GM23248 (cell line): Measurements from ENCODE around the gene LRRFIP1. TPM values are rescaled to one million over a fixed set of nuclear protein-coding genes. Genes with fewer than 3 reads are reported as not detected.

ENCODE experiments used
- DNase-seq: peaks from one replicate; pipeline ENCODE4 v3.0.0-alpha.2; 2015
- H2AFZ ChIP-seq: fragments of 200-600 bp; sonication (generic); 2 replicates; pipeline ENCODE4 v1.6.1; 2016; ENCODE audit warnings: antibody characterized with exemption
- H3F3A ChIP-seq: fragments of 200-600 bp; sonication (generic); 2 replicates; pipeline ENCODE4 v1.6.1; 2016; ENCODE audit warnings: mild to moderate bottlenecking, antibody characterized with exemption, mixed run types; ENCODE audit not compliant: insufficient read depth
- H3K27ac ChIP-seq: fragments of 200-600 bp; sonication (generic); 2 replicates; pipeline ENCODE4 v1.5.1; 2016; ENCODE audit warnings: mild to moderate bottlenecking
- H3K27me3 ChIP-seq: fragments of 200-600 bp; sonication (generic); replicated peaks from 2 replicates; pipeline ENCODE4 v1.6.1; 2016; ENCODE audit warnings: mild to moderate bottlenecking; ENCODE audit not compliant: insufficient read depth
- H3K36me3 ChIP-seq: fragments of 200-600 bp; sonication (generic); 2 replicates; pipeline ENCODE4 v1.6.1; 2016; ENCODE audit warnings: low read depth, mild to moderate bottlenecking
- H3K4me1 ChIP-seq: fragments of 200-600 bp; sonication (generic); 2 replicates; pipeline ENCODE4 v1.6.1; 2016; ENCODE audit warnings: mild to moderate bottlenecking; ENCODE audit not compliant: insufficient read depth
- H3K4me2 ChIP-seq: fragments of 200-600 bp; sonication (generic); one replicate; pipeline ENCODE4 v1.6.1; 2016; ENCODE audit warnings: mild to moderate bottlenecking; ENCODE audit not compliant: unreplicated experiment
- H3K4me3 ChIP-seq: fragments of 200-600 bp; sonication (generic); 2 replicates; pipeline ENCODE4 v1.5.1; 2016; ENCODE audit warnings: mild to moderate bottlenecking
- H3K79me2 ChIP-seq: fragments of 200-600 bp; sonication (generic); 2 replicates; pipeline ENCODE4 v1.6.1; 2016; ENCODE audit warnings: mild to moderate bottlenecking; ENCODE audit not compliant: insufficient read depth
- H3K9ac ChIP-seq: fragments of 200-600 bp; sonication (generic); 2 replicates; pipeline ENCODE4 v1.6.1; 2016; ENCODE audit warnings: mild to moderate bottlenecking
- H3K9me2 ChIP-seq: fragments of 200-600 bp; sonication (generic); 2 replicates; pipeline ENCODE4 v1.6.1; 2016; ENCODE audit warnings: mixed run types, mild to moderate bottlenecking, moderate library complexity; ENCODE audit not compliant: insufficient read depth
- H3K9me3 ChIP-seq: fragments of 200-600 bp; sonication (generic); one replicate; pipeline ENCODE4 v1.6.1; 2017; ENCODE audit warnings: low read depth
- H4K20me1 ChIP-seq: fragments of 200-600 bp; sonication (generic); 2 replicates; pipeline ENCODE4 v1.6.0; 2016; ENCODE audit not compliant: insufficient read depth
- EZH2 ChIP-seq: fragments of 200-600 bp; sonication (generic); IDR thresholded peaks from 2 replicates; pipeline ENCODE4 v1.6.1; 2018; ENCODE audit warnings: antibody characterized with exemption, mild to moderate bottlenecking; ENCODE audit not compliant: insufficient read depth, poor library complexity, severe bottlenecking
- EZH2phosphoT487 ChIP-seq: fragments of 200-600 bp; sonication (generic); IDR thresholded peaks from 2 replicates; pipeline ENCODE4 v1.6.1; 2018; ENCODE audit warnings: antibody characterized with exemption, moderate library complexity, mild to moderate bottlenecking, low read depth; ENCODE audit not compliant: insufficient read depth
- WGBS, 2 experiments: methylation state at CpG; one replicate each; pipeline ENCODE4 v1.1.6; 2015 to 2017; ENCODE audit warnings: low lambda C conversion rate in 2 of 2, low coverage in 1 of 2; ENCODE audit errors: missing lambda C conversion rate in 2 of 2; 5-methylcytosine and 5-hydroxymethylcytosine counted together
- in situ Hi-C: fragments of 300-500 bp; cut with MboI; formaldehyde crosslinking; loops from 2 replicates; pipeline ENCODE4 v1.15.0; 2020
- polyA plus RNA-seq: library from polyadenylated mRNA; unstranded; fragments of >200 nt; fragmentation: Nextera tagmentation; extraction: Ambion mirVana; gene quantifications from 2 replicates; pipeline ENCODE4 v1.2.1, GENCODE V29; 2016
- total RNA-seq: library from RNA; depleted of rRNA; stranded (reverse); fragments of >200 nt; shearing (Covaris generic); gene quantifications from 2 replicates; pipeline ENCODE4 v1.2.3, GENCODE V29; 2014

LRRFIP1 gene
- total and polyA plus RNA-seq, 2 experiments from 2014 or later: 84.4 to 159 TPM

DNA sequence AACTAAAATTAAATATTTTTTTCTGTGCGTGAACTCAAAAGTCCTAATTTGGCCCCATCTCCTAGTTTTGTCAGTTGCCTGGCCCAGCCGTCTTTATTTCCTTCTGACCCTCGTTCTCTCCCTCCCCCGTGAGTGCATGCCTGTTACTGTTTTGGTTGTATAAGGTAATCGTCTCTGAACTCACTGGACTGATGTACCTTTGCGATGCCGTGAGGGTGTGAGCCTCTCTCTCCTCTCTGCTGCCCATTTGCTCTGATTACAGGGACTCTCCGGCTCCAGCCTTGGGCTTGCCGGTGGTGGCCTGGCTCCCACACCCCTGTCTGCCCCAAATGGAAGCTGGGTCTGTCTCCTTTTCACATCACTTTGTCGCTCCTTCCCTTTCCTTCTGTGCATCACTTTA is 104.7 kb downstream of the LRRFIP1 start:
- no peak for TF ChIP-seq EZH2
- no peak for TF ChIP-seq EZH2phosphoT487
- no peak for DNase-seq
- Histone ChIP-seq H4K20me1 (no peaks in the 10 kb centered on the region), H3K4me3 (no peak overlapping the region), H3K36me3 (peaks cover 8% of the 10 kb centered on the region), H3K9ac (no peak overlapping the region), H3K4me1 (peaks cover 42% of the 10 kb centered on the region), H3K27me3 (no peaks in the 10 kb centered on the region), H3K27ac (peak overlapping the region; percentile 89), H3K4me2 (peak overlapping the region; percentile 4), H3K9me3 (no peaks in the 10 kb centered on the region), H2AFZ (no peak overlapping the region), H3K79me2 (peaks cover 96% of the 10 kb centered on the region), H3K9me2 (no peaks in the 10 kb centered on the region), H3F3A (peaks cover 33% of the 10 kb centered on the region)
- in situ Hi-C loops: no loop called here
- WGBS, 2 experiments: 79 to 85% methylated on average over 10 of the region's 10 CpGs

DNA sequence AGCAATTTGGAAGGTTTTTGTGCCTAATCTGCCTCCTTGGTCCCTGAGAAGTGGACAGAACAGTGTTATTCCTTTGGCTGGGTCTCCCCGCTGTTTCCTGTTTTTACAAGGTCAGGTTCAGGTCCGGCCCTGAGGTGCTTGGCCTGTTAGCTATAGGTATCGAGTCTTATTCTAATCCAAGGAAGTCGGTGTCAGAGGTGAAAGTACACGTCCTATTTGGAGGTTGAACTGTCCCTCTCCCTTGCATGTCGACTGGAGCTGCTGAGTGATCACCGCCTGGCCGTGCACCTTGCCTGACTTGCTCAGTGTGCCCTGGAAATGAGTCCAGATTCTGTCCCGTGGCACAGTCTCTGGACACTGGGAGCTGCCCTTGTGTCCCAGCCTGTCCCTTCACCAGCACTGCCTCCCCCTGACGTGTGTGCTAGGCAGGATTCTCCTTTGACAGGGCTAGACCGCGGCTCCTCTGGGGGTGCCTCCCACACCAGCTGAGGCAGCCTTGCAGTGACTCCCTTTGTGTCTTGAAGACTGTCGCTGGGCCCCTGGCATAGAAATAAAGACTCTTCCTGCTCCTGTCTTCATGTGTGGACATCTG is 105.5 kb downstream of the LRRFIP1 start:
- Histone ChIP-seq H3K36me3 (peaks cover 8% of the 10 kb centered on the region), H3K4me1 (peaks cover 42% of the 10 kb centered on the region), H3F3A (peaks cover 30% of the 10 kb centered on the region), H3K27me3 (no peaks in the 10 kb centered on the region), H3K4me3 (no peak overlapping the region), H2AFZ (no peak overlapping the region), H4K20me1 (no peaks in the 10 kb centered on the region), H3K4me2 (no peak overlapping the region), H3K9ac (no peak overlapping the region), H3K9me3 (no peaks in the 10 kb centered on the region), H3K9me2 (no peaks in the 10 kb centered on the region), H3K27ac (no peak overlapping the region), H3K79me2 (peaks cover 96% of the 10 kb centered on the region)
- DNase-seq: no peak
- no peak for TF ChIP-seq EZH2
- no peak for TF ChIP-seq EZH2phosphoT487
- WGBS, 2 experiments: 92 to 96% methylated on average over 13 of the region's 13 CpGs
- in situ Hi-C loops: no loop called here

DNA sequence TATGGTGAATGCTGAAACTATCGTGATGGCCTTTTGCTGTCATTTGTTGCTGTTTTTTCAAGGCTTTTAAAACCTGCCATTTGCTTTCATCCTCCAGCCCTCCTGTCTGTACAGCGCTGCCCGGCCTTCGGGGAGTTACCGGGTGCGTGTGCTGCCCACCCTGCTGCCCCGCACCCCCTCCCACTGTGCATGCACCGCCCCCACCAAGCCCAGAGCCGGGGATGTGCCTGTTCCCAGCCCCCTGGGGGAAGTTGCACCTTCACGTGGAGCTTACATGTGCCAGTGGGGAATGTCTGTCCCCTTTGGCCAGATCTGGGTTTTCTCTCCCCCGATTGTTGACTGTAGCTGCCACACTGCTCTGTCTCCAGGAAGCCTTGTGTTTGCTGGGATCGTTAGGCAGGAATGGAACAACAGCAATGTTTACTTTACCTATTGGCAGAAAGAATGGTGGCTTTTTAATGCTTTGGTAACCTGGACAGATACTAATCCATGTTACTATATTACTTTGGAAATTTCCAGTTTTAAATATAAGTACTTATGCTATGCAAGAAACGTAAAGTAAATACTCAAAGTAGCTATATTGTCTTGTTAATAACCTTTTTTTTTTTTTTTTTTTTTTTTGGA is 106.4 kb downstream of the LRRFIP1 start:
- peaks cover 8% of the 10 kb centered on the region for H3K36me3 ChIP-seq
- no peak overlapping the region for H3K27ac ChIP-seq
- in situ Hi-C loops: no loop called here
- no peaks in the 10 kb centered on the region for H3K9me2 ChIP-seq
- H3F3A ChIP-seq: peaks cover 30% of the 10 kb centered on the region
- TF ChIP-seq EZH2phosphoT487 (no peak), EZH2 (no peak)
- no peaks in the 10 kb centered on the region for H4K20me1 ChIP-seq
- no peak overlapping the region for H3K4me3 ChIP-seq
- 95 to 97% methylated on average over 10 to 13 of the region's 13 CpGs for WGBS, 2 experiments
- H3K4me2 ChIP-seq: no peak overlapping the region
- H3K4me1 ChIP-seq: peaks cover 39% of the 10 kb centered on the region
- H3K27me3 ChIP-seq: no peaks in the 10 kb centered on the region
- no peak overlapping the region for H3K9ac ChIP-seq
- DNase-seq: no peak
- H2AFZ ChIP-seq: no peak overlapping the region
- peaks cover 96% of the 10 kb centered on the region for H3K79me2 ChIP-seq
- H3K9me3 ChIP-seq: no peaks in the 10 kb centered on the region

DNA sequence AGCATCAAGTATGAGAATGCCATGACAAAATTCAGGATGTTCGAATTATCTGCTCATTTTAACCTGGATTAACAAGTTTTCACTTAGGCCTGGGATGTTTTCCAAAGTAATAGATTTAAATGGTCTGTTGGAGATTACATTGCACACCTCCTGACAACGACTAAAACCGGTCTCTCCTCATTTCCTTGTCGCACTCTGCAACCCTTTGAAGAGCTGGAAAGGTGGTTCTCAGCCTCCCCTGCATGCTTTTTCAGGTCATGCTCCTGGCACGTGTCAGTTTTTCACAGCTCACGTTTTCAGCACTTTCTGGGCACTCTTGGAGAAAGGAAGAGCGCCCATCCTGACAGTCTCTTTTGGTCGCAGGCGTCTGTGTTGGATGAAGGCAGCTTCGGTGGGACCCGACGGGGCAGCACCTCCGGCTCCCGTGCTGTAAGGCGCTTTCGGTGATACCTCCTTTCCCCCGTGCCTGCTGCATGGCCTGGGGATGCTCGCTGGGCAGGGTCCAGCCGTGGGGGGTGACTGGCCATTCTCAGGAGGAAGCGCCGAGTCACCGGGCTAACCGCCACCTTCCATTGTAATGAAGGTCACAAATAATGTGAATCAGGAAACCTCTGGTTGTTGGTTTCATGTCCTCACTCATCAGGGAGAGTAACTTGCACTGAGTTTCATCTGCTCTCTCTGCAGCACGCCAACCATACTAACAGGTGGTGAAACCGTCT is 107.7 kb downstream of the LRRFIP1 start:
- H3K9me2 ChIP-seq: no peaks in the 10 kb centered on the region
- no peak overlapping the region for H3K4me3 ChIP-seq
- TF ChIP-seq EZH2phosphoT487 (no peak), EZH2 (no peak)
- no peak overlapping the region for H3K9ac ChIP-seq
- H3K27me3 ChIP-seq: no peaks in the 10 kb centered on the region
- no peaks in the 10 kb centered on the region for H4K20me1 ChIP-seq
- no peak for DNase-seq
- peaks cover 8% of the 10 kb centered on the region for H3K36me3 ChIP-seq
- no peak overlapping the region for H2AFZ ChIP-seq
- no peak overlapping the region for H3K27ac ChIP-seq
- in situ Hi-C loops: no loop called here
- H3K4me1 ChIP-seq: peaks cover 26% of the 10 kb centered on the region
- H3K4me2 ChIP-seq: no peak overlapping the region
- no peaks in the 10 kb centered on the region for H3K9me3 ChIP-seq
- peaks cover 19% of the 10 kb centered on the region for H3F3A ChIP-seq
- peaks cover 99% of the 10 kb centered on the region for H3K79me2 ChIP-seq
- 90 to 93% methylated on average over 25 of the region's 25 CpGs for WGBS, 2 experiments
